GM12891 (cell line): Measurements from ENCODE around the gene FDX1.
A peak's percentile ranks its signal among the peaks of the same experiment; 100 is the strongest.

Source experiments
- DNase-seq: peaks from one replicate; pipeline ENCODE4 v3.0.0; 2011; ENCODE audit warnings: low spot score; ENCODE audit not compliant: insufficient read length
- FAIRE-seq: peaks from 2 replicates; lab custom pipeline; 2011; peaks lifted over from hg19 to GRCh38; lab: Jason Lieb, UNC
- PAX5 ChIP-seq: IDR thresholded peaks from 2 replicates; pipeline ENCODE4 v1.6.1; 2011; ENCODE audit warnings: low read length, moderate library complexity, mild to moderate bottlenecking; ENCODE audit not compliant: insufficient read depth, severe bottlenecking
- POLR2A ChIP-seq: IDR thresholded peaks from 2 replicates; pipeline ENCODE4 v1.6.1; 2011; ENCODE audit warnings: low read depth, low read length, control low read depth
- POLR2AphosphoS5 ChIP-seq: IDR thresholded peaks from 2 replicates; pipeline ENCODE4 v1.6.1; 2011; ENCODE audit warnings: low read depth, low read length, control low read depth
- POU2F2 ChIP-seq: IDR thresholded peaks from 2 replicates; pipeline ENCODE4 v1.6.1; 2011; ENCODE audit warnings: low read depth, mild to moderate bottlenecking, control low read depth, low read length, moderate library complexity
- SPI1 ChIP-seq: IDR thresholded peaks from 2 replicates; pipeline ENCODE4 v1.6.1; 2011; ENCODE audit warnings: low read depth, low read length, control low read depth
- TAF1 ChIP-seq: IDR thresholded peaks from 2 replicates; pipeline ENCODE4 v1.6.1; 2011; ENCODE audit warnings: low read depth, low read length, control low read depth

FDX1 gene

DNA sequence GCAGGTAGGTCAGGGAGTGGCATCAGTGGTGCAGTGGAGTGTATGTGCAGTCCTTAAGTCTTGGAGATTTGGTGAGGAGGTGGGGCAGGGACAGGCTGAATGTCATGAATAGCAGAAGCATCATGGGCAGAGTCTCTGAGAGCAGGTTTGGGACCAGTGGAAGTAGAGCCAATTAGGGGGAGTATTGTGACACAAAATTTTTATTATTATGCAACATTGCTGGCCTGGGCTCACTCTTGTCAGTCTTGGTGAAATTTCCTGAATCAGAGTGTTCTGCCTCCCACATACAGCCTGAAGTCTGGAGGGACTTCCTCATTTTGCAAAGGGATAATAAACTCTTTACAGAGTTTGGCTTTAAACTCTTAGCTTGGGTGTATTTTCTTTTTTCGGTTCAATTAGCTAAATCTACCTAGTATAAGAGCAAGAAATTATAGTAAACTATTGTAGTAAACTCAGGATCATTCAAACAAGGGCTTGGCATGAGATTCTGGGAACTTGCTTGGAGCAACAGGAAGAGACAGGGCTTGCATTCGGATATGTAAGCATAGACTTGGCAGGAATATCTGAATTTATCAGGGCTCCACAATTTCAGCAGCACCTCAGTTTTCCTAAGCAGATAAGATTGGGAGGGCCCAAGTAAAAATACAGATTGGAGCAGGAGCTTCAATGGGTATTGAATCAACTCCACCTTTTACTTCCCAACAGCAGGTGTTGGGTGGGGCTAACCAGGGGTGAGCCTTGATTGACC is 67.7 kb downstream of the FDX1 start:
- FAIRE-seq (no peak), DNase-seq (no peak)

DNA sequence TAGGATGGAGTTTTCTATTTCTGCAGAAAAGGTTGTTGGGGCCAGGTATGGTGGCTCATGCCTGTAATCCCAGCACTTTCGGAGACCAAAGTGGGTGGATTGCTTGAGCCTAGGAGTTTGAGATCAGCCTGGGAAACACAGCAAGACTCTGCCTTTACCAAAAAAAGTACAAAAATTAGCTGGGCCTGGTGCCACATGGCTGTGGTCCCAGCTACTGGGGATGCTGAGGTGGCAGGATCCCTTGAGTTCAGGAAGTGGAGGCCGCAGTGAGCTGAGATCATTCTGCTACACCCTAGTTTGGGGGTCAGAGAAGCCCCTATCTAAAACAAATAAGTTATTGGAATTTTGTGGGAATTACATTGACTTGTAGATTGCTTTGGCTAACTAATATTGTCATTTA is 71.7 kb downstream of the FDX1 start:
- DNase-seq: no peak
- FAIRE-seq: no peak
- TF ChIP-seq PAX5 (no peak), POU2F2 (no peak), SPI1 (no peak), POLR2AphosphoS5 (no peak), TAF1 (no peak), POLR2A (no peak)

More for the DNA sequence above, 67.7 kb downstream of the FDX1 start:
- TF ChIP-seq POLR2AphosphoS5 (no peak), SPI1 (0 out of 2 replicates have a peak, but pooled peaks have one; percentile 25), POLR2A (no peak)

DNA sequence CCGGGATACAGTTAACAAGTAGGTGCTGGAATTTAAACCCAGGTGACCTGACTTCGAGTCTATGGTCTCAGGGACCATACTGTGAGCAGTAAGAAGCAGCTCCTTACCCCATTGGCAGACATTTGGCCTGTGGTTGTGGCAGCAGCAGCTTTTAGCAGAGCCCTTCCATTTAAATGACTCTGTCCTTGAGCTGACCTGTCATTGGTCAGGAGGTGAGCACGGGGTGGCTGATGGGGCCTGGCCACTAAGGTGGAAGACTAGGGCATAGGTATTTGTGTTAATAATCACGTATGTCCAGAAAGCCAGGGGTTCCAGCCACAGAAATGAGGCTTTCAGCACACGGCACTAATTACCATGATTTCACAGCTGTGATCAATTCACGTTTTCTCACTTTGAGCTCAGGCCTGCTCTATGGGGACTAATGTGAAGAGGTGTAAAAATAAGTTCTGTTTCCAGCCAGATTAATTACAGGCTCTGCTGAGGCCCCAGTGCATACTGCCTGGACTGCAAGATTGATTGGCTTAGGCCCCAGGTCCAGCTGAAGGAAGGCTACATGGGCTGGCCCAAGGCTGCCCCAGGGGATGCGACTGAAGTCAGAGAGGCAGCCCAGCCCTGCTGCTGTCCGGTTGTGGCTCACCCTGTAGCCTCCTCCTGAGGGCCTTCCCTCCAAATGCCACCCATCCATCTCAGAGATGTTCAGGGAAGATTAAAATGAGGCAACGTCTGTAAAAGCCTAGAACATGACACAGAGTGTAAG is 76.0 kb downstream of the FDX1 start:
- TF ChIP-seq PAX5 (no peak), POU2F2 (no peak), POLR2A (no peak), SPI1 (no peak), TAF1 (no peak), POLR2AphosphoS5 (no peak)
- no peak for FAIRE-seq
- DNase-seq: no peak

DNA sequence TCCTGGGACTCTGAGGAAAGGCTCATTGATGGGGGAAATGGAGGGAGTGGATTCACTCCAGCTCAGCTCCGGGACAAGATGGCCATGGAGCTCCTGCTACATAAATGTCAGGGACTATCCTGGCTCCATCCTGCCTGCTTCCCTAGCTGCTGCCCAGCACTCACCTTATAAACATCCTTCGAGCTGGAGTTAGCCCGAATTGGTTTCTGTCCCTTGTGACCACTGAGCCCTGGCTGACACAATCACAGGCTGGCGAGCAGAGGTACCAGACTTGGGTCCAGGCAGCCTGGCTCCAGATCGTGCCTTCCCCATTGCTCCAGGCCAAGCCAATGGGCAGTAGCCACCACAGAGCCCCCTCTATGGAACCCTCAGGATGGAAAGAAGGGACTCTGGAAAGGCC is 77.6 kb downstream of the FDX1 start:
- TF ChIP-seq PAX5: no peak
- TF ChIP-seq POU2F2: no peak
- no peak for TF ChIP-seq TAF1
- TF ChIP-seq SPI1: no peak
- no peak for TF ChIP-seq POLR2A
- TF ChIP-seq POLR2AphosphoS5: no peak
- FAIRE-seq (no peak), DNase-seq (no peak)

DNA sequence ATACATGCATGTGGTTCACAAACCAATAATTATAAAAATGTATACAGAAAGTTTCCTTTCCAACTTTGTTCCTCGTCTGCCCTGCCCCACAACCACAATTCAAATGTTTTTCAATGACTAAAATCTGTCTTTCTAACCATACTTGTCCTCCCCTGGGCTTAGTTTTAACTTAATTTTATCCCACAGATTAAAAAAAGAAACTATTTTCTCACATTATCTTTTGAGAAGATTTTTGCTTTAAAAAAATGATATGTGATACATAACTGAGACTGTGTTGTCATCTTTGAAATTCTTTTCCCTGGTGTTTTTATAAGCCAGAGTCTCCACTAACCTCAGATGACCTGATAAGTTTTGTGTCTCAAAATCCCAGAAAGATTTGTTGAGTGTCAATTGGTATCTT is 79.0 kb downstream of the FDX1 start:
- TF ChIP-seq PAX5 (no peak), POLR2A (no peak), POLR2AphosphoS5 (no peak), TAF1 (no peak), SPI1 (no peak)
- FAIRE-seq (no peak), DNase-seq (no peak)

DNA sequence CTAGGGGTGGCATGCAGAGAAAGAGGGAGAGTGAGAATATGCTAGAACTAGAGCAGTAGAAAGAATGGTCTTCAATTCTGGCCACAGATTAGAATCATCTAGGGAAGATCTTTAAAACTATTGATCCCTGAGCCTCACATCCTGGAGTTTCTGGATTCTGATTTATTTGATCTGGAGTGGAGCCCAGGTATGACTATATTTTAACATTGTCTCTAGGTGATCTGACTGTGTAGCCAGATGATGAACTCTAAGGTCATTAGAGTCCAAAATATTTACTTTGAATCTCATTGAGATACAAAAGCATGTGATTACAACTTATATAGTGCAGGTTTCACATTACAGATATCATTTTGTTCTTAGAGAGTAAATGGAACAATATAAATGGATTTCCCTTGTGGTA is 79.7 kb downstream of the FDX1 start:
- no peak for FAIRE-seq

DNA sequence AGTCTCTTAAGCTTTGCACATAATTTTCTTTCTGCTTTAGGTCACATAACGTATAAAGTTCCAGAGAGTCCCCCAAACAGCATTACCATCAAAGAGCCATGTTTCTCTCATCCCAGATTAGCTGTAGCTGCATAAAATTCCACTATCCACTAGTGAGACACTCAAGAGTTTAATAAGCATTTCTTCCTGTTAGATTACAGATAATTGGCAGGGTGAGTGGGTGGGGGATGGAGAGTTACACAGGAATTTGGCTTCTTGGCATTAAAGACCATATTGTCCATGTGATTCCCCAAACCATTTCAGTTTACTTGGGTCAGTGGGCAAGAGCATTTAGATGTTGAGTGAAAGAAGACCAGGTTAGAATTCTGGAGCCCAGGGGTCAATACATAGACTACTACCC is 82.3 kb downstream of the FDX1 start:
- DNase-seq: no peak
- FAIRE-seq: no peak
- TF ChIP-seq PAX5: no peak
- no peak for TF ChIP-seq POU2F2
- TF ChIP-seq SPI1: no peak

More for the DNA sequence above, 79.7 kb downstream of the FDX1 start:
- no peak for DNase-seq
- no peak for TF ChIP-seq TAF1
- TF ChIP-seq POLR2A: no peak
- TF ChIP-seq SPI1: no peak
- TF ChIP-seq POLR2AphosphoS5: no peak
- TF ChIP-seq PAX5: no peak

DNA sequence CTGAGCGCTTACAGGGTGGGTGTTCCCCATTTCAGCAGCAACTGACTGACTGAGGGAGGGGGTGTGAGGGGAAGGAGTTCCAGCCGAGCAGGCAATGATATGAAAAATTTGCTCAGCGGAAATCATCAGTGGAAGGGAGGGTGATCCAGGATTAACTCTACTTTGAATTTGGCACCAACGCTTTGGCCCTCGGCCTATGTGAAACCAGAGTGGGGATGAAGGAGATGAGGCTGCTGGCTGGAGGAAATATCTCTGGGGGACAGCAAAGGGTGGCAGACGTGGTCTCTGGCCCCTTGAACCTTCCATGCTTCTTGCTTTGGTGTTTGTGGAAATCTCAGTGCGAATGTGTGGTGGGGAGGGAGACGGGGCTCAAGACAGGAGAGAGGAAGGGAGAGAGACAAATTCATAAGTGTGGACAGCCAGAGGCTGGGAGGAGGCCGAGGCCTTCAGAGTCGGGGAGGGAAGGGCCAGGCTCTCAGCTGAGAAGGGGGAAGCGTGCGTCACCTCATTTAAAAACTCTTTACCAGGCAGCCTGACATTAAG is 83.6 kb downstream of the FDX1 start:
- no peak for DNase-seq
- no peak for FAIRE-seq
- TF ChIP-seq TAF1 (no peak), PAX5 (no peak), POLR2AphosphoS5 (no peak), POLR2A (no peak), SPI1 (no peak), POU2F2 (no peak)

DNA sequence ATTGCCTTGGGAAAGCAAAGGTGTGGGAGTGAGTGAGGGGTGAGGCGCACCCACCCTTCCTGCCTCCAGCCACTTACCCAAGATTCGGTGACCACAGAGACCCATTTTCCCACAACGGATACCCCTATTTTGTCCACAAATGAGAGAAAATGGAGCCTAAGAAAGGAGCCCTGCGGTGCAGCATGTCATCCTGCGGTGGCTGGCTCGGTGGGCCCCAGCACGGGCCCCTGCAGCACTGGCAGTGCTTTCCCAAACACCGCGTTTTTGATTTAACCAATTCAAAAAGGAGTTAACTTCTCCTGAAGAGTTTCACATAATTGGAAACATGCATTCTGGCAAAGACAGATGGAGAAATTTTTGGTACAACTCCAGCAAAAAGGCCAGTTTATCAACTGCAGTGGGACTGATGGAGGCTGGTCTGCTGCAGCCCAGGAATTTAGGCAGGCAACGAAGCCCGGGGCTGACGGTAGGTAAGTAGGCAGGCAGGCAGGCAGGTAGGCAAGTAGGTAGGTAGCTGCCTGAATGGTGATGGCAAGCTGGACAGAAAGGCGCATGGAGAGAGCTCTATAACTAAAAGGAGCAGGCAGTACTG is 84.2 kb downstream of the FDX1 start:
- FAIRE-seq (no peak), DNase-seq (no peak)
- TF ChIP-seq POLR2A: no peak
- no peak for TF ChIP-seq TAF1
- no peak for TF ChIP-seq POLR2AphosphoS5
